B cell (primary cell): ENCODE measurements around the gene ARHGEF4. TPM values are rescaled to one million over a fixed set of nuclear protein-coding genes. Genes with fewer than 3 reads are reported as not detected.

ENCODE experiments used
- ATAC-seq: fragments of 200-7000 bp; cut with Tn5 transposase; one replicate; pipeline ENCODE4 v1.10.0; 2021; ENCODE audit warnings: low read depth, mild to moderate bottlenecking, moderate number of reproducible peaks, moderate library complexity
- CTCF ChIA-PET: fragments of 350-600 bp; sonication (Branson Sonifier 250); formaldehyde crosslinking; loops from one replicate; lab custom pipeline; 2021; ENCODE audit warnings: antibody characterized with exemption, inconsistent platforms; lab: Charles Lee
- POLR2A ChIA-PET: fragments of 350-600 bp; sonication (Branson Sonifier 250); formaldehyde crosslinking; loops from one replicate; lab custom pipeline; 2021; ENCODE audit warnings: antibody characterized with exemption; lab: Charles Lee
- DNase-seq: peaks from one replicate; pipeline ENCODE4 v3.0.0; 2013
- H2AFZ ChIP-seq: 2 replicates; pipeline ENCODE4 v1.6.1; 2012; ENCODE audit warnings: mild to moderate bottlenecking, low read depth, low read length; ENCODE audit not compliant: insufficient read depth, poor library complexity, severe bottlenecking
- H3K27ac ChIP-seq, 2 donors: 1 replicate in 1 of 2; 2 replicates in 1 of 2; pipeline ENCODE4 v1.5.1; 2012 to 2013; ENCODE audit warnings: low read length in 2 of 2, mild to moderate bottlenecking in 2 of 2, moderate library complexity in 1 of 2
- H3K27me3 ChIP-seq, 4 experiments: fragments of 200-600 bp in 1 of 4; sonication (generic) in 1 of 4; replicated peaks in 1 of 4; 1 replicate in 2 of 4; 2 replicates in 2 of 4; pipeline versions ENCODE4 v1.6.1 to v1.7.0; 2013 to 2016; ENCODE audit warnings: low read length in 3 of 4, mild to moderate bottlenecking in 2 of 4, mixed read lengths in 1 of 4, moderate library complexity in 1 of 4; ENCODE audit not compliant: insufficient read depth in 4 of 4, control insufficient read depth in 3 of 4; ENCODE audit errors: control extremely low read depth in 1 of 4
- H3K36me3 ChIP-seq, 2 experiments: replicated peaks in 1 of 2; 1 replicate in 1 of 2; 2 replicates in 1 of 2; pipeline versions ENCODE4 v1.6.1 to v1.7.1; 2013; ENCODE audit warnings: low read length in 1 of 2; ENCODE audit not compliant: insufficient read depth in 2 of 2, control insufficient read depth in 1 of 2; ENCODE audit errors: control extremely low read depth in 1 of 2, extremely low read depth in 1 of 2
- H3K4me1 ChIP-seq, 2 donors: fragments of 200-600 bp in 1 of 2; sonication (generic) in 1 of 2; 1 replicate in 1 of 2; 2 replicates in 1 of 2; pipeline versions ENCODE4 v1.5.1 to v1.6.1; 2013 to 2017; ENCODE audit warnings: low read length in 2 of 2; ENCODE audit not compliant: control insufficient read depth in 2 of 2, insufficient read depth in 2 of 2
- H3K4me2 ChIP-seq: replicated peaks from 2 replicates; pipeline ENCODE3; 2012; ENCODE audit warnings: mild to moderate bottlenecking, low read depth, low read length; ENCODE audit not compliant: poor library complexity, severe bottlenecking
- H3K4me3 ChIP-seq, 5 experiments: fragments of 200-600 bp in 1 of 5; sonication (generic) in 1 of 5; 1 replicate in 3 of 5; 2 replicates in 2 of 5; pipeline versions ENCODE4 v1.5.1 to v1.7.0; 2011 to 2016; ENCODE audit warnings: low read length in 4 of 5, mild to moderate bottlenecking in 4 of 5, low read depth in 2 of 5, control low read depth in 1 of 5, moderate library complexity in 1 of 5; ENCODE audit not compliant: insufficient read depth in 1 of 5; ENCODE audit errors: control extremely low read depth in 1 of 5, extremely low read depth in 1 of 5
- H3K79me2 ChIP-seq: fragments of 200-600 bp; sonication (generic); one replicate; pipeline ENCODE4 v1.6.0; 2016; ENCODE audit warnings: low read length; ENCODE audit not compliant: control insufficient read depth, insufficient read depth
- H3K9ac ChIP-seq: fragments of 200-600 bp; sonication (generic); 2 replicates; pipeline ENCODE4 v1.6.1; 2017; ENCODE audit warnings: mild to moderate bottlenecking, low read length, moderate library complexity
- H3K9me3 ChIP-seq, 3 donors: one replicate each; pipeline versions ENCODE4 v1.6.1 to v1.7.1; 2013; ENCODE audit warnings: low read length in 2 of 3; ENCODE audit not compliant: control insufficient read depth in 2 of 3, insufficient read depth in 1 of 3; ENCODE audit errors: control extremely low read depth in 1 of 3
- H4K20me1 ChIP-seq: 2 replicates; pipeline ENCODE4 v1.6.0; 2012; ENCODE audit warnings: mild to moderate bottlenecking, low read length; ENCODE audit not compliant: insufficient read depth, control insufficient read depth, poor library complexity, severe bottlenecking
- H3K27ac Mint-ChIP-seq: one replicate; pipeline ENCODE4 v1.8.0; 2021; ENCODE audit warnings: mixed read lengths
- H3K27me3 Mint-ChIP-seq: one replicate; pipeline ENCODE4 v1.8.0; 2021; ENCODE audit warnings: mixed read lengths
- H3K4me1 Mint-ChIP-seq: one replicate; pipeline ENCODE4 v1.8.0; 2021; ENCODE audit warnings: mixed read lengths
- H3K4me3 Mint-ChIP-seq: one replicate; pipeline ENCODE4 v1.8.0; 2021; ENCODE audit warnings: mixed read lengths
- H3K9me3 Mint-ChIP-seq: one replicate; pipeline ENCODE4 v1.8.0; 2022; ENCODE audit warnings: mixed read lengths; ENCODE audit not compliant: insufficient read depth
- EZH2 ChIP-seq: IDR thresholded peaks from 2 replicates; pipeline ENCODE4 v1.6.1; 2012; ENCODE audit warnings: borderline replicate concordance, low read depth, mild to moderate bottlenecking, moderate library complexity, low read length; ENCODE audit not compliant: insufficient read depth, poor library complexity, severe bottlenecking
- WGBS: methylation state at CpG from one replicate; pipeline ENCODE4 v1.1.5; 2013; ENCODE audit warnings: missing lambda C conversion rate; ENCODE audit not compliant: insufficient coverage; 5-methylcytosine and 5-hydroxymethylcytosine counted together
- intact Hi-C: fragments of 100-400 bp; cut with micrococcal nuclease; formaldehyde crosslinking; loops from one replicate; pipeline ENCODE4 v1.10.0; 2022
- polyA plus RNA-seq: library from polyadenylated mRNA; depleted of rRNA; stranded (reverse); fragments of >200 nt; gene quantifications from 2 replicates; pipeline ENCODE4 v1.2.3, GENCODE V29; 2012
- total RNA-seq, 2 donors: library from RNA; stranded (reverse); fragments of 120-200 nt in 1 of 2; gene quantifications; 1 replicate in 1 of 2; 2 replicates in 1 of 2; pipeline versions ENCODE4 v1.2.3 to v1.2.4, GENCODE V29; 2013 to 2022
- TF ChIP-seq, protein P1 (sequence below): fragments of 200-600 bp; IDR thresholded peaks from one replicate; pipeline ENCODE4 v1.8.0; 2022; ENCODE audit warnings: antibody characterized with exemption, mild to moderate bottlenecking

ARHGEF4 gene
- total and polyA plus RNA-seq, 2 donors (not counting 1 experiment from before 2014, with no cell fraction given), result 2.1 TPM; not detected in 1

DNA sequence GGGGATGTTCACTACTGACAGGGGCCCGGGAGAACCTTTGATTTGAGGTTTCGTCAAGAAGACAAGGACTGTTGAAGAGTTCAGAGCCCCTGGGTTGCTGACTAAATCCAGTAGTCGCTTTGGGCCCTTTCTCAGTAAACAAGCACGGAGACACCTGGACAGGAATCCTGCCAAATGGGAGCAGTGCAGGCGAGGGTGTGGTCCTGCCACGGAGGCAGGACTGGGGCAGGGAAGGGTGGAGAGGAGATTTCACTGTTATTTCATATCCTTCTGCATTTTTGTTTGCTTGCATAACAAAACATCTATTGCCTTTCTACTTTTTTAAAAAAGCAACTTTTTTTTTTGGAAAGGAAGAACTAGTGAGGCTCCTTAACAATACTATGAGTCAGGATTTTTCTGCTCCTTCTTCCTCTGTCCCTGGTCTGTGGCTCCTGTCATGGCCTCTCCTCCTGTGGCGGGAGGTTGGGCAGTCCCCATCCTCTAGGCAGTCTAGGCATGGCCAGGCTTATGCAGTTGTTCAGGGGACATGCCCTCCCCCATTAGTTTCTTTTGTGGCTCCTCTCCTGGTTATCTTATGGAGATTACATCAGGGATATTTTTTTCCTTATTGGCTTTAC lies 57.7 kb downstream of the ARHGEF4 start:
- ChIA-PET CTCF (no interaction called here), POLR2A (no interaction called here)
- no peaks in the 10 kb centered on the region for H4K20me1 ChIP-seq
- intact Hi-C loops, result no loop called here
- H2AFZ ChIP-seq, result no peak overlapping the region
- peaks cover 0 to 5% (median 3%) of the 10 kb centered on the region in 3 donors for H3K9me3 ChIP-seq
- DNase-seq (no peak), ATAC-seq (no peak)
- H3K36me3 ChIP-seq, result no peaks in the 10 kb centered on the region
- H3K4me2 ChIP-seq, result no peak overlapping the region
- Mint-ChIP-seq H3K4me1 (peaks cover 9% of the 10 kb centered on the region), H3K4me3 (no peak overlapping the region), H3K9me3 (no peaks in the 10 kb centered on the region), H3K27ac (no peak overlapping the region), H3K27me3 (peaks cover 12% of the 10 kb centered on the region)
- WGBS, result 89% methylated on average over 5 of the region's 7 CpGs
- no peak overlapping the region for H3K9ac ChIP-seq
- no peak overlapping the region for H3K27ac ChIP-seq
- TF ChIP-seq, protein P1, sequence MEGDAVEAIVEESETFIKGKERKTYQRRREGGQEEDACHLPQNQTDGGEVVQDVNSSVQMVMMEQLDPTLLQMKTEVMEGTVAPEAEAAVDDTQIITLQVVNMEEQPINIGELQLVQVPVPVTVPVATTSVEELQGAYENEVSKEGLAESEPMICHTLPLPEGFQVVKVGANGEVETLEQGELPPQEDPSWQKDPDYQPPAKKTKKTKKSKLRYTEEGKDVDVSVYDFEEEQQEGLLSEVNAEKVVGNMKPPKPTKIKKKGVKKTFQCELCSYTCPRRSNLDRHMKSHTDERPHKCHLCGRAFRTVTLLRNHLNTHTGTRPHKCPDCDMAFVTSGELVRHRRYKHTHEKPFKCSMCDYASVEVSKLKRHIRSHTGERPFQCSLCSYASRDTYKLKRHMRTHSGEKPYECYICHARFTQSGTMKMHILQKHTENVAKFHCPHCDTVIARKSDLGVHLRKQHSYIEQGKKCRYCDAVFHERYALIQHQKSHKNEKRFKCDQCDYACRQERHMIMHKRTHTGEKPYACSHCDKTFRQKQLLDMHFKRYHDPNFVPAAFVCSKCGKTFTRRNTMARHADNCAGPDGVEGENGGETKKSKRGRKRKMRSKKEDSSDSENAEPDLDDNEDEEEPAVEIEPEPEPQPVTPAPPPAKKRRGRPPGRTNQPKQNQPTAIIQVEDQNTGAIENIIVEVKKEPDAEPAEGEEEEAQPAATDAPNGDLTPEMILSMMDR, result no peak
- no peak for TF ChIP-seq EZH2
- H3K4me1 ChIP-seq, result no peaks in the 10 kb centered on the region
- no peak overlapping the region for H3K4me3 ChIP-seq
- H3K27me3 ChIP-seq, result no peaks in the 10 kb centered on the region
- H3K79me2 ChIP-seq, result no peaks in the 10 kb centered on the region

DNA sequence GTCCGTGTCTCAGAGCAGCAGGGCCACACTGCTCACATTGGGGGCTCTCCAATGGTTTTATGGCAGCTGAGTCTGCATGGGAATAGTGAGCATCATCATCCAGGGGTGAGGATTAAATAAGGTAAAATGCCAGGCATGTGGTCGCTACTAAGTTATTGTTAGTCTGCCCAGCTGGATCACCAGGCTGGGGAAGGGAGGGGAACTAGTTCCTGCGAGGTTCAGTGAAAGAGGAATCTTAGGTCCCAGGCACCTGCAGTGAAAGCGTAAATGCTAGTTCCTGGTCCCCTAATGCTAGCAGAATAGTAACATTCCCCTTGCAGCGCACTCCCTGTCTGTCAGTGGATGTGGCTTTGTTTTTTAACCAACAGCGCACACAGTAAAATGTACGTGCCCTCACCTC lies 60.1 kb downstream of the ARHGEF4 start:
- H3K27ac Mint-ChIP-seq, result no peak overlapping the region
- H3K79me2 ChIP-seq, result no peaks in the 10 kb centered on the region
- H3K27me3 Mint-ChIP-seq, result peaks cover 12% of the 10 kb centered on the region
- 79% methylated on average over 6 of the region's 7 CpGs for WGBS
- H3K9me3 ChIP-seq, result peaks cover 0 to 5% (median 3%) of the 10 kb centered on the region in 3 donors
- H3K4me1 Mint-ChIP-seq, result peaks cover 9% of the 10 kb centered on the region
- H3K27ac ChIP-seq, result no peak overlapping the region
- no peak overlapping the region for H2AFZ ChIP-seq
- TF ChIP-seq, protein P1, result no peak
- TF ChIP-seq EZH2, result no peak
- no peaks in the 10 kb centered on the region for H4K20me1 ChIP-seq
- no peak overlapping the region for H3K9ac ChIP-seq
- H3K4me2 ChIP-seq, result no peak overlapping the region
- POLR2A ChIA-PET, result no interaction called here
- H3K36me3 ChIP-seq, result no peaks in the 10 kb centered on the region
- CTCF ChIA-PET, result no interaction called here
- H3K9me3 Mint-ChIP-seq, result no peaks in the 10 kb centered on the region
- no peak overlapping the region for H3K4me3 Mint-ChIP-seq
- no peaks in the 10 kb centered on the region for H3K4me1 ChIP-seq
- ATAC-seq, result no peak
- no peak overlapping the region for H3K4me3 ChIP-seq
- no peaks in the 10 kb centered on the region for H3K27me3 ChIP-seq
- DNase-seq, result no peak
- intact Hi-C loops, result no loop called here
